Breast epithelium (tissue), 3 donors: Measurements from ENCODE around the gene GALM.

Experiments used
- CTCF ChIP-seq, 3 donors: fragments of 450-650 bp; IDR thresholded peaks; one replicate each; pipeline ENCODE4 v1.5.1; 2016 to 2017; ENCODE audit warnings: antibody characterized with exemption in 3 of 3, mild to moderate bottlenecking in 3 of 3, moderate library complexity in 3 of 3
- POLR2A ChIP-seq: fragments of 450-650 bp; IDR thresholded peaks from one replicate; pipeline ENCODE4 v1.6.1; 2016; ENCODE audit warnings: antibody characterized with exemption, mild to moderate bottlenecking, moderate library complexity

GRCh38 chr2:38743672-38744398, 77.9 kb downstream of the GALM start:
- TF ChIP-seq CTCF (IDR thresholded peaks at IDR 0.05) (no peak), POLR2A (no peak)
